PFSK-1 (cell line): Measurements from ENCODE around the gene MYH15.

Source experiments
- FOXP2 ChIP-seq: optimal IDR thresholded peaks from 2 replicates; pipeline ENCODE3; 2011; ENCODE audit warnings: borderline replicate concordance, control low read depth, inconsistent platforms; ENCODE audit not compliant: insufficient read depth; ENCODE audit errors: extremely low read length, extremely low read depth
- POLR2AphosphoS5 ChIP-seq: IDR thresholded peaks from 2 replicates; pipeline ENCODE4 v1.6.1; 2012; ENCODE audit warnings: low read depth, mild to moderate bottlenecking, control low read depth, low read length, moderate library complexity
- SIN3A ChIP-seq: IDR thresholded peaks from 2 replicates; pipeline ENCODE4 v1.6.1; 2012; ENCODE audit warnings: mild to moderate bottlenecking, low read length, moderate library complexity, borderline replicate concordance; ENCODE audit not compliant: insufficient read depth
- TAF1 ChIP-seq: IDR thresholded peaks from 2 replicates; pipeline ENCODE4 v1.6.1; 2012; ENCODE audit warnings: low read length, control low read depth, borderline replicate concordance; ENCODE audit not compliant: insufficient read depth
- TF ChIP-seq, protein P1 (sequence below), 2 experiments: IDR thresholded peaks; 2 replicates each; pipeline versions ENCODE4 v1.6.1 to v1.8.0; 2011 to 2012; ENCODE audit warnings: low read depth in 2 of 2, low read length in 2 of 2, control low read depth in 1 of 2, inconsistent platforms in 1 of 2, mild to moderate bottlenecking in 1 of 2, moderate library complexity in 1 of 2; ENCODE audit not compliant: insufficient read depth in 1 of 2

MYH15 gene

GRCh38 chr3:108338901-108339545 is 171.4 kb downstream of the MYH15 start:
- no peak for TF ChIP-seq TAF1
- TF ChIP-seq SIN3A: no peak
- TF ChIP-seq FOXP2: no peak
- TF ChIP-seq, protein P1, sequence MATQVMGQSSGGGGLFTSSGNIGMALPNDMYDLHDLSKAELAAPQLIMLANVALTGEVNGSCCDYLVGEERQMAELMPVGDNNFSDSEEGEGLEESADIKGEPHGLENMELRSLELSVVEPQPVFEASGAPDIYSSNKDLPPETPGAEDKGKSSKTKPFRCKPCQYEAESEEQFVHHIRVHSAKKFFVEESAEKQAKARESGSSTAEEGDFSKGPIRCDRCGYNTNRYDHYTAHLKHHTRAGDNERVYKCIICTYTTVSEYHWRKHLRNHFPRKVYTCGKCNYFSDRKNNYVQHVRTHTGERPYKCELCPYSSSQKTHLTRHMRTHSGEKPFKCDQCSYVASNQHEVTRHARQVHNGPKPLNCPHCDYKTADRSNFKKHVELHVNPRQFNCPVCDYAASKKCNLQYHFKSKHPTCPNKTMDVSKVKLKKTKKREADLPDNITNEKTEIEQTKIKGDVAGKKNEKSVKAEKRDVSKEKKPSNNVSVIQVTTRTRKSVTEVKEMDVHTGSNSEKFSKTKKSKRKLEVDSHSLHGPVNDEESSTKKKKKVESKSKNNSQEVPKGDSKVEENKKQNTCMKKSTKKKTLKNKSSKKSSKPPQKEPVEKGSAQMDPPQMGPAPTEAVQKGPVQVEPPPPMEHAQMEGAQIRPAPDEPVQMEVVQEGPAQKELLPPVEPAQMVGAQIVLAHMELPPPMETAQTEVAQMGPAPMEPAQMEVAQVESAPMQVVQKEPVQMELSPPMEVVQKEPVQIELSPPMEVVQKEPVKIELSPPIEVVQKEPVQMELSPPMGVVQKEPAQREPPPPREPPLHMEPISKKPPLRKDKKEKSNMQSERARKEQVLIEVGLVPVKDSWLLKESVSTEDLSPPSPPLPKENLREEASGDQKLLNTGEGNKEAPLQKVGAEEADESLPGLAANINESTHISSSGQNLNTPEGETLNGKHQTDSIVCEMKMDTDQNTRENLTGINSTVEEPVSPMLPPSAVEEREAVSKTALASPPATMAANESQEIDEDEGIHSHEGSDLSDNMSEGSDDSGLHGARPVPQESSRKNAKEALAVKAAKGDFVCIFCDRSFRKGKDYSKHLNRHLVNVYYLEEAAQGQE (IDR thresholded peaks at IDR 0.05; ENCODE audit: insufficient read depth in 1 of 2, low read depth in 2 of 2, low read length in 2 of 2): no peak
- TF ChIP-seq POLR2AphosphoS5: no peak

DNA sequence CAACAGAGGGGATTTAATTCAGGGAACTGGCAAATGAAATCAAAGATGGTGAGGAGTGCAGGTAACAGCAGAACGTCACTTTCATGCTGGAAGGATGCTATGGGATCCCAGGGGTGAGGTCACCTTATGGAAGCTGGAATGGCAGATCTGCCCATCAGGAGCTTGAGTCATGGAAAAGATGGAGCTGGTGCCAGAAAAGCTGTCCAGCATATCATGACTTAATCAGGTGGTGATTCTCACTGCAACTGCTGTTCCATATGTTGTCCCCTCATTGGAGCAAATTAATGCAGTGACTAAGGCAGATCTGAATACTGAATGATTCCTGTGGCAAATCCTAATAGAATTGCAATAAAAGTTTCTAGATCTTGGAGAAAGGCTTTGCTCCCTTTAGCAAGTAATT is 175.7 kb downstream of the MYH15 start:
- TF ChIP-seq POLR2AphosphoS5 (no peak), FOXP2 (no peak), SIN3A (no peak), TAF1 (no peak)
- TF ChIP-seq, protein P1 (IDR thresholded peaks at IDR 0.05; ENCODE audit: insufficient read depth in 1 of 2, low read depth in 2 of 2, low read length in 2 of 2): no peak

DNA sequence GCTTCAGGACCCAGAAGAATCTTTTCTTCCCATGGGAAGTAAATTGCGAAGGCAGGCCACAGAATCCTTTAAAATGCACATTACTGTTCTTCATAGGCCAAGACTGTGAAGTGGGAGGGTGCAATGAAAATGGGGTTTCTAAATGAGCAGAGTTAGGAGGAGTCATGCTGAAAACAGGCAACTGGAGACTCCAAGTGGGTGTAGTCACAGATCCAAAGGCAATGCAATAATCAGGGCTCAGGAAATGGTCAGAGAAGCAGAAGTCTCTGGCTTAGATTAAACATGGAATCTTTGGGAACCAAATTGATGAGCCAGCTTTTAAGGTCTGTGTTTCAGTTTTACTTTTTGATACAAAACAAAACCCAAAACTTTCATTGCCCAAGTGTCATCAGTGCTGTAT is 176.4 kb downstream of the MYH15 start:
- TF ChIP-seq SIN3A (no peak), TAF1 (no peak), POLR2AphosphoS5 (no peak), FOXP2 (no peak)
- TF ChIP-seq, protein P1 (IDR thresholded peaks at IDR 0.05; ENCODE audit: insufficient read depth in 1 of 2, low read depth in 2 of 2, low read length in 2 of 2): no peak

DNA sequence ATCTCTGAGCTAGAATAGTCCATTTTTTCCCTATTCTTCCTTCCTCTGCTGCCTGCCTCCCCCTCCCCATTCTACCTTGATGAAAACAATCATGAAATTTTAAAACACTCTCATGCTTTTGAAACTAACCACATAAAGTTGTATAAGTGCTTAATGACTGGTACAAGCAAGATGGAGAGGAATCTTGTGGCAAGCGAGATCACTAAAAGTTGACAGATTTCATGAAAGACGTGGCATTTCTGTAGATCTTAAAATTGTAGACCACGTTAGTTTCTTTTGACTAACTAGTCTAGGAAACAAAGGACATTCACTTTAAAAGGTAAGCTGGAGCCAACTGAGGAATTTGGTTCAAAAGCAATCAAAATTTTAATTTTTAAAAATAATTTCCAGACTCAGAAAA is 178.6 kb downstream of the MYH15 start:
- TF ChIP-seq TAF1: no peak
- TF ChIP-seq SIN3A: no peak
- TF ChIP-seq POLR2AphosphoS5: no peak
